Transverse colon (tissue), 3 donors: Measurements from ENCODE around the gene OR51I1.

Source experiments
- CTCF ChIP-seq, 5 experiments: fragments of 200-600 bp in 3 of 5; fragments of 450-650 bp in 2 of 5; sonication (generic) in 3 of 5; IDR thresholded peaks; 1 replicate in 2 of 5; 2 replicates in 3 of 5; pipeline ENCODE4 v1.5.1; 2016 to 2017; ENCODE audit warnings: antibody characterized with exemption in 5 of 5, inconsistent platforms in 3 of 5, mild to moderate bottlenecking in 2 of 5, moderate library complexity in 1 of 5
- POLR2A ChIP-seq: fragments of 450-650 bp; IDR thresholded peaks from one replicate; pipeline ENCODE4 v1.6.1; 2016; ENCODE audit warnings: antibody characterized with exemption, mild to moderate bottlenecking, moderate library complexity

GRCh38 chr11:5489576-5490357, 48.5 kb upstream of the OR51I1 start:
- no peak for TF ChIP-seq CTCF (IDR thresholded peaks at IDR 0.05)
- TF ChIP-seq POLR2A: no peak
